Activated naive CD8-positive, alpha-beta T cell treated with anti-CD3 and anti-CD28 coated beads, Interleukin-2, amount 50 U/mL, for 16 hours (primary cell): ENCODE results near the gene ITM2B.

Experiments
- DNase-seq: peaks from one replicate; pipeline ENCODE4 v3.0.0-alpha.2; 2020; ENCODE audit warnings: low read depth, low spot score

Gene ITM2B

GRCh38 chr13:48304143-48304876 is 71.3 kb downstream of the ITM2B start:
- no peak for DNase-seq

- DNase-seq = no peak
Observed at GRCh38 chr13:48311223-48311622, 78.2 kb downstream of the ITM2B start.

- no peak for DNase-seq
Observed at GRCh38 chr13:48315969-48316650, 83.1 kb downstream of the ITM2B start.

- no peak for DNase-seq
Observed at GRCh38 chr13:48316826-48317510, 84.0 kb downstream of the ITM2B start.

GRCh38 chr13:48317511-48318376 is 84.7 kb downstream of the ITM2B start:
- DNase-seq = no peak

GRCh38 chr13:48318377-48318811 is 85.4 kb downstream of the ITM2B start:
- no peak for DNase-seq

- DNase-seq = no peak
Observed at GRCh38 chr13:48318821-48319511, 86.0 kb downstream of the ITM2B start.
